Femur (tissue), 1 donor: ENCODE data around the gene RHOA.
A peak's percentile ranks its signal among the peaks of the same experiment; 100 is the strongest.
"Not testable (repeated sequence)": the region's sequence is repeated elsewhere in the genome, so short reads cannot be mapped to it uniquely, and the experiment has no call there.

ENCODE experiments used
- DNase-seq: peaks from one replicate; pipeline ENCODE4 v3.0.0-alpha.2; 2017

RHOA gene

DNA sequence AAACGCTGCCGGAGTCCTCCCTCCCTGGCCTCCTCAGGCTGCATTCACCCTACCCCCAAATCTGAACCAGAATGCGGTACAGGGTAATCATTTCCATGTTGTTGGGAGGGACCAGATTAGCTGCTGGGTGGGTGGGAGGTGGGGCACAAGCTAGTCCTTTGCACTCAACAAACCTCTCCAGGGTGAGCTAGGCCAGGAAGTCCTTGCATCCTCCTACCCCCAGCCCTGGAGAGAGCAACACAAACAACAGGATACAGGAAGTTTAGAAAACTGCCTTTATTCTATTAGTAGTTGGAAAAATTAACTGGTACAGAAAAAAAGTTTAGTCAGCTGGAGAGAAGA is 52.9 kb downstream of the RHOA start:
- no peak for DNase-seq

DNA sequence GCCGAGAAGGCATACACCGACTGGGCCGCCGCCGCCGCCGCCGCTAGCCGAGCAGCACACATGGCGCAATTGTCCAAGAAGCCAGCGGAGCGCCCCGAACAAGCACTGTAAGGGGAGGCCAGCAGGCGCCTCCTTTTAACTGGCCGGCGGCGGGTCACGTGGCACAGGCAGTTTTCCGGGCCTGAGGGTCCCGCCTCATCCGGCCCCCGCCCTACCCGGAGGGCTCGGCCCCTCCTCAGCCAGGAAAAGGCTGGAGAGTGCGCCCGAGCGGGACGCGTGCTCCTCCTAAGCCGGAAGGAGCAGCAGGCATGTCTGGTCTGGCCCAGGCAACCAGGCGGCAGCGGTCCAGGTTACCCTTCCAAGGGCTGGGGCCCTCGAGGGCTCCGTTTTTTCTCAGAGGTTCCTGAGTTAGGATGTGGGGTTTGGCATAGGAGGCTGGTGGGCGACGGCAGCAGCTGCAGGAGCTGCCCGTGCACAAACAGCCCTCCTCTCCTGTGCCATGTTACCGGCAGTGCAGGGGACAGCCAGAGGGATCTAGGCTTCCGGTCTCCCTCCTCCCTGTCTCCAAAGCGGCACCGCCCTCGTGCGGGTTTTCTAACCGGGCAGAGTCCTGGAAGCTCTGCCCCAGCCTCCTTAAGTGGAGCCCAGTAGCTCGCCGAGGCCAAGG is 53.4 kb downstream of the RHOA start, which contains the start of gene GPX1:
GPX1 (minus strand) TSS at position 137 of the 667 bp plus-strand sequence; CDS start at position 62, 75 bp downstream.
- peak; percentile 97 for DNase-seq

DNA sequence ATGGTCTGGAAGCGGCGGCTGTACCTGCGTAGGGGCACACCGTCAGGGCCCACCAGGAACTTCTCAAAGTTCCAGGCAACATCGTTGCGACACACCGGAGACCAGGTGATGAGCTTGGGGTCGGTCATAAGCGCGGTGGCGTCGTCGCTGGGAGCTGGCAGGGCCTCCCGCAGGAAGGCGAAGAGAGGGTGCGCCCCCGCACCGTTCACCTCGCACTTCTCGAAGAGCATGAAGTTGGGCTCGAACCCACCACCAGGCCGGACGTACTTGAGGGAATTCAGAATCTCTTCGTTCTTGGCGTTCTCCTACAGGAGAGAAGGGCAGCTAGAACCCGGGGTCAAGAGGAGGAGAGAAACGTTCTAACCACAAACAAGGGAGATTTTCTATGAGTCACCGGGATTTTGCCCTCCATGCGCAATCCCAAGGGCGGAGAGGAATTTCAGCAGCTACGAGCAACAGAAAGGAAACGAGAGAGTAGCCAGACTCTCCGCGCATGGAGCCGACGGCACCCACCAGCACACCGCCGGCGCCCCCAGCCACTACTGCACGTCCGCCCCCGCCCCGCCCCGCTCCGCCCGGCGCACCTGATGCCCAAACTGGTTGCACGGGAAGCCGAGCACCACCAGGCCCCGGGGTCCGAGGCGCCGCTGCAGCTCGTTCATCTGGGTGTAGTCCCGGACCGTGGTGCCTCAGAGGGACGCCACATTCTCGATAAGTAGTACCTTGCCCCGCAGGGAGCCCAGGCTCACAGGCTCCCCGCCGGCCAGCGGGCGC is 54.1 kb downstream of the RHOA start:
- peak; percentile 53 for DNase-seq

GRCh38 chr3:49357095-49357442 is 54.7 kb downstream of the RHOA start:
- not testable (repeated sequence) for DNase-seq

DNA sequence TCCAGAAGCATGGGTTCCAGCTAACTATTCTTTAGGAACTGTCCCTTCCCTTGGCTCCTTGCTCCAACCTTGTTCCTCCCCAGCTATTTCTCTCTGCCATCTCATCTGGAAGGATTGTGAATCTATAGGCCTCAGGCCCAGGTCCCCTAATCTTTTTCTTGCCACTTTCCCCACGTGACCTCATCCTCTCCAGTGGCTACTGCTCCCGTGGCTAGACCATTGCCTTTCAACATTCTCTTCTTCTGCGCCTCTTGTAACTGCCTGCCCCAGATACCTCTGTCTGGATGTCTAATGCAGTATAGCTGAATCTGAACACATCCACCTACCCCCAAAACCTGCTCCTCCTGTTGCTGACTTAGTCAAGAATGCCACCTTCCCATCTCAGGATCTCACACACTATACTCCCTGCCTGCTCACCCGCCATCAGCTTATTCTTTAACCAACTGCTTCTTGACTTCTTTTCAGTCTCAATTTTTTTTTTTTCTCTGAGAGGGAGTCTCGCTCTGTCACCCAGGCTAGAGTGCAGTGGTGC is 58.8 kb downstream of the RHOA start:
- no peak for DNase-seq

DNA sequence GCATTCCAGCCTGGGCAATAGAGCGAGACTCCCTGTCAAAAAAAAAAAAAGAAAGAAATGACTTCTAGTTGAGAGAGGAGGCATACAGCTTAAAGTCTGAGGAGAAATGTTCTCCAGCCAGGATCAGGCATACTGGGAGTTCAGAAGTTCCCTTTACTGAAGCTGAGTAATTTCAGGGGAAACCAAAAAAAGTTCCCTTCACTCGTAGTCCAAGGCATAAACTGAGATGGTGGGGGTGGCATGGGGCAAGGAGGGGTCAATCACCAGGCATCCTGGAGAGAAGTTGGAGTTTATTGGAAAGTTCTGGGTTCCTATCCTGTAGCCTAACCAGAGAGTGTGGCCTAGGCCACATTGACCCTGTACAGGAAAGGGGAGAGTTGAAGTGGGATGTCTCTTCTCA is 59.5 kb downstream of the RHOA start:
- no peak for DNase-seq

GRCh38 chr3:49351521-49352011 is 60.2 kb downstream of the RHOA start:
- DNase-seq: no peak

GRCh38 chr3:49349348-49350114 is 62.2 kb downstream of the RHOA start:
- DNase-seq: no peak

- DNase-seq: not testable (repeated sequence)
These were observed 63.4 kb downstream of the RHOA start for GRCh38 chr3:49348361-49348760.

- no peak for DNase-seq
These were observed 65.0 kb downstream of the RHOA start for GRCh38 chr3:49346797-49347251.

GRCh38 chr3:49343163-49343562 is 68.6 kb downstream of the RHOA start:
- DNase-seq: no peak

DNA sequence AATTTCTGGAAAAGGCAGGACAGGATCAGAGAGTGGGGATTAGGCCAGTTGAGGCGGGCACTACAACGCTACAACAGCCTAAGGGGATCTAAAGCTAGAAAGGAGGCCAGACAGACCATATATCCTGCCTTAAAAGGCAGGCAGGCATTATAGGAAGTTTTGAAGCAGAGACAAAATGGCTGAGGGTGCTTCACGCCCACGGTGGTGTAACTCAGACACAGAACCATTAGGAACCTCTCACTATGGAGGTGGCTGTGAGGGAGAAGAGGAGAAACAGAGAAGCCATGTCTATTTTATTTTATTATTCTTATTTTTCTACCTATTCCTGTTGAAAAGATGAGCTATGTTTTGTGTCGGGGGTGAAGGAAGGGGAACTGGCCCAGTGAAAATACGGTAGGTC is 69.8 kb downstream of the RHOA start:
- no peak for DNase-seq

DNA sequence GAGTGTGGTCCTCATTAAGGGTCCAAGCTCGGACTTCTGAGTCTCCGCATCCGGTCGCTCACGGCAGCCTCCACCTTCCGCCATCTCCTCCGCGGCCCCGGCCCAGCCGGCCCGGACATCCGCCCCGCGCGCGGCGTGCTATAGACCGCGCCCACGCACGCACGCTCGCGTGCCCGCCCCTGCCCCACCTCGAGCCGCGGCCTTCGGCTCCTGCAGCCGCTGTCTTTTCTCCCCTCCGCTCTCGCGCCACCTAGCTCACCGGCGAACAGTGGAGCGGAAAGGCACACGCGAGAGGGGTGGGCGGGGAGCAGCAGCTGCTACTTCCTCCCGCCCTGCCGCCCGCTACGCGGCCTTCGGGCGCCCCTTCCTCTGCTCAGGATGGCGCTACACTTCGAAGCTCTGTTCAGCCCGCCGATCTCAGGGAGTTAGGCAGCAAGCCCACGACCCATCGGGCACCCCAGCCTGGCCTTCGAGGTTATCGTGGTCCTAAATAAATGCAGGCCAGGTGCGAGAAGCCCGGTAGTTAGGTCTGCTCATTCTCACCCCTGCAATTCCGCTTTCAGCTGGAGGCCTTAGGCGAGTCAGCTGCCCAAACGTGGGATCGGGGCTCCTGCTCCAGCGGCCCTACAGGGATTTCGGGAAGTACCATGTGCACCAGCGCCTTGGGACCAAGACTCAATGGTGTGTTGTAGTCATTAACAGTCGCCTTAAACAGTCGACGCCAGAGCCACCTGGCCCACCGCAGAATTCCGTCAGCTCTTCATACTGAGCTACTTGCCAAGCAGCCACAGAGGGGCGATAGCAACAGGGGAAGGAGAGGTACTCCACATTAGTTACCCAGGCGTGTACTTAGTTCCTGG is 71.6 kb downstream of the RHOA start, which contains the start of gene USP4:
USP4 (minus strand) TSS at position 113 of the 860 bp plus-strand sequence; CDS start at position 84, 29 bp downstream.
- DNase-seq: peak; percentile 95

DNA sequence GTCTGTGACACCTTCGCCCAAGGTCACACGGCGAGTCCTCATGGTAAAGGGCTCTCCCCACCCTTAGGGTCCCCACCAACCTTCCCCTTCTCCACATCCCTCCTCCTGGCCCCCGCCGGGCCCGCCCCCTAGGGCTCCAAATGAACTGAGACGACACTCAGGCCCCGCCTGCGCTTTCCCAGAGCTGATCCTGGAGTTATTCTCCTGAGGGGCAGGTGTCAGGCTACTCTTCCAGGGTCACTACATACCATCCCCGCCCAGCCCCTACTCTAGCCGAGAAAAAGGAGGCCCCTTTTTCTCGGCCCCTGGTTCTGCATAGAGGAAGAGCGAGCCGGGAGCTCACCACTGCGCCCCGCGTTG is 72.2 kb downstream of the RHOA start:
- no peak for DNase-seq

GRCh38 chr3:49333916-49334633 is 77.7 kb downstream of the RHOA start:
- no peak for DNase-seq

GRCh38 chr3:49333091-49333490 is 78.7 kb downstream of the RHOA start:
- peak; percentile 27 for DNase-seq

- DNase-seq: no peak
These were observed 82.6 kb downstream of the RHOA start for GRCh38 chr3:49329186-49329585.

GRCh38 chr3:49328350-49328749 is 83.4 kb downstream of the RHOA start:
- not testable (repeated sequence) for DNase-seq

GRCh38 chr3:49327485-49327884 is 84.3 kb downstream of the RHOA start:
- no peak for DNase-seq

DNA sequence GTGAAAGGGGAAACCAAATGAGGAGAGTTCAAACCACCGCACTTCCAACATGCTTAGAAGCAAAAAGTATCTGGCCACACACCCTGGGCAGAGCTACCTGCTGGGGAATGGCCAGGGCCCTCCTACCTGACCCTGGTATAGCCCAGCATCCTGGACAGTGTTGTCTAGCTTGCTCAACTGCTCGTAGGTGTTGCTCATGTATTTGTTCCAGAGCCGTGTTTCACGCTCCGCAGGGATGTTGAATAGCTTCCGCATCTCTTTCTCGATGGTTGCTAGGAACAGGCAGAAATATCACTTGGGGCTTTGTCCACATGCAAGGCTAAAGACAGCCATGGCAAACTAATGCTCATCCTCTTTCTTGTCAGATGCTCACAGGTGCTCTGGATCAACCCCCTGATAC is 87.0 kb downstream of the RHOA start:
- no peak for DNase-seq

DNA sequence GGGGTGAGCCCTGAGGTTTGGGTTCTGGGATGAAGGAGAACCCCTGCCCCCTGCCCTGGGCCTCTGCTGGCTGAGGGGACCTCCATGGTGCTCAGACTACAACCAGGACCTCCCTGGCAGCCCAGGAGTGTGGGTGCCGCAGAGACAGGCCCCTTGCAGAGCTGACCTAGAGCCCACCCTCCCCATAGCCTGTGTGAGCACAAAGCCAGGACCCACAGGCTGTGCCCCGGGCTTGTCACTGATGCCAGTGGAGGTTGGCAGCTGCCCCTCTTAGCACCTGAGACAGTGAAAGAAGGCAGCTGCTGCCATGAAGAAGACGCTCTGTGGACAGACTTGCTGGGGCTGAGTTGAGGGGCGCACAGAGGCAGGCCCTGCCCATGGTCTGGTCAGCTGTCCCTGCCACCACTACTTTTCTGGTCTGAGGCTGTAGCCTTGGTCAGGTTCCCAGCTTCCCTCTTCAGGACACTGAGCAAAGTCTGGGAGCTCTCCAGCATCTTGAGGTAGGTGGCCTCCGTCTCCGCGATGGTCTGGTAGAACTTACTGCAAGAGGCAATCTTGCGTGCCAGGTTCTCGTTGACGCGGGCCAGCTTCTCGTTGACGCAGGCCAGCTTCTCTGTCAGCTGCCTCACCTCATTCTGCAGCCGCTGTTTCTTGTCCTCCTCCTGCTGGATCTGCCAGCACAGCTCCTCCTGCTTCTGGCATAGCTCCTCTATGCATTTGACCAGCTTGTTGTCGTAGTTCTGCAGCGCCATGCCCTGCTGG is 94.9 kb downstream of the RHOA start:
- DNase-seq: no peak
